Activated CD4-positive, CD25-positive, alpha-beta regulatory T cell treated with anti-CD3 and anti-CD28 coated beads, Interleukin-2, amount 50 U/mL, for 16 hours (primary cell): Measurements from ENCODE around the gene HES5.

Experiments used
- DNase-seq: peaks from one replicate; pipeline ENCODE4 v3.0.0-alpha.2; 2020; ENCODE audit warnings: low read depth, low spot score

The HES5 gene

GRCh38 chr1:2499986-2500596 is 30.0 kb downstream of the HES5 start:
- DNase-seq = no peak

GRCh38 chr1:2499260-2499659 is 30.8 kb downstream of the HES5 start:
- DNase-seq = no peak

- DNase-seq = no peak
Observed at GRCh38 chr1:2498648-2499047, 31.4 kb downstream of the HES5 start.

- DNase-seq = no peak
Observed at GRCh38 chr1:2497891-2498290, 32.2 kb downstream of the HES5 start.

GRCh38 chr1:2496746-2497145 is 33.3 kb downstream of the HES5 start:
- DNase-seq = no peak

- no peak for DNase-seq
Observed at GRCh38 chr1:2496087-2496622, 33.9 kb downstream of the HES5 start.

- DNase-seq = no peak
Observed at GRCh38 chr1:2495546-2495945, 34.5 kb downstream of the HES5 start.

GRCh38 chr1:2495026-2495425 is 35.0 kb downstream of the HES5 start:
- no peak for DNase-seq

GRCh38 chr1:2494323-2494693 is 35.8 kb downstream of the HES5 start:
- DNase-seq = no peak

- no peak for DNase-seq
Observed at GRCh38 chr1:2493691-2494322, 36.3 kb downstream of the HES5 start.

GRCh38 chr1:2493218-2493617 is 36.8 kb downstream of the HES5 start:
- no peak for DNase-seq

- no peak for DNase-seq
Observed at GRCh38 chr1:2492091-2492490, 38.0 kb downstream of the HES5 start.

- no peak for DNase-seq
Observed at GRCh38 chr1:2489615-2490014, 40.4 kb downstream of the HES5 start.

GRCh38 chr1:2488688-2489087 is 41.4 kb downstream of the HES5 start:
- no peak for DNase-seq

- no peak for DNase-seq
Observed at GRCh38 chr1:2486558-2486957, 43.5 kb downstream of the HES5 start.

- no peak for DNase-seq
Observed at GRCh38 chr1:2486041-2486440, 44.0 kb downstream of the HES5 start.

- DNase-seq = no peak
Observed at GRCh38 chr1:2483970-2484369, 46.1 kb downstream of the HES5 start.

GRCh38 chr1:2483026-2483425 is 47.0 kb downstream of the HES5 start:
- no peak for DNase-seq

GRCh38 chr1:2482588-2482987 is 47.5 kb downstream of the HES5 start:
- DNase-seq = no peak

GRCh38 chr1:2481885-2482284 is 48.2 kb downstream of the HES5 start:
- no peak for DNase-seq

- no peak for DNase-seq
Observed at GRCh38 chr1:2480986-2481364, 49.1 kb downstream of the HES5 start.

- no peak for DNase-seq
Observed at GRCh38 chr1:2480236-2480985, 49.7 kb downstream of the HES5 start.

GRCh38 chr1:2479618-2480017 is 50.4 kb downstream of the HES5 start:
- no peak for DNase-seq
